AG08395 (cell line): ENCODE data around the gene DIO1.

Source experiments
- DNase-seq: peaks from one replicate; pipeline ENCODE4 v3.0.0; 2012; ENCODE audit warnings: mixed read lengths, low spot score

Gene DIO1

DNA sequence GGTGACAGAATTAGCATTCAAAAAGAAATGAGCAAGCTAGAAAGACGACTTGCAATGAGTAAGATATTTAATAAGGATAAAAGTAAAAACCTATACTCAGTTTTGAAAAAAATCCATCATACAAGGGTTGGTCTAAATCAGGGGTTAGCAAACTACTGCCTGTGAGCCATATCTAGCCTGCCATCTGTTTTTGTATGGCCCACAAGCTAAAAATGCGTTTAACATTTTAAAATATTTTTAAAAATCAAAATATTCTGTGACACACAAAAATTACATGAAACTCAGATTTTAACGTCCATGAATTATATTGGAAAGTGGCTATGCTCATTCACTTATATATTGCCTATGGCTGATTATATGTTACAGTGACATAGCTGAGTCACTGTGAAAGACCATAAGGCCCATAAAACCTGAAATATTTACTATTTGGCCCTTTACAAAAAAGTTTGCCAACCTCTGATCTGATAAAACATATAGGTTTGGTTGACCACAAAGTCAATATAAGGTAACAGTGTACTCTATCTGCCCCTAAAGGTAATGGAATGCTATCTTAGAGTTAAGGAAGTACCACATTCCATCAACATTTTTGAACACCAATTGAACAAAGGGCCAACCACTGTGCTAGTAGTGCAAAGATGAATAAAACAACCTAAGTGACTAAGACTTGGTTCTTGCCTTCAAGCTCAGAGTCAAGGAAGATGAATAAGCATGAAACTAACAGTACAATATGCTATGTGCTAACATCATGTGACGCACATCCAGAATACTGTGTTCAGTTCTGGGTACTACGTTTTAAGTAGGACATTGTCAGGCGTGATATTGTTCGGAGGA lies 48.4 kb downstream of the DIO1 start:
- DNase-seq = no peak

DNA sequence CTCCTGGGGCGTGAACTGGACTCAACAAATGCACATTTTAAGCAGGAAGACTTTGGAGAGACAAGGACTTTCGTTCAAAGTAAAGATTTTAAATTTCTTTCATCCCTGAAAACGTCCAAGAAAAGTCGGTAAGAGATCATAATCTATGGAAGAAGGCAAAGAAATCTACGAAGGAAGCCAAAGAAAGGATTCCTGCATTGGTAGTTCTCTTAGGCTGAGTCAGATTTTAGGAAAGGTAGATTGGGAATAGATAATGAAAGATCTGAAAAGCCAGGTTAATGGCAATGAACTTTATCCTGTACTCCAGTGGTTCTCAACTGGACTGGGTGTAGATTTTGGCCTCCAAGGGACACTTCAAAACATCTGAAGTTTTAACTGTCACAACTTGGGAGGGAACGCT lies 49.1 kb downstream of the DIO1 start:
- no peak for DNase-seq

DNA sequence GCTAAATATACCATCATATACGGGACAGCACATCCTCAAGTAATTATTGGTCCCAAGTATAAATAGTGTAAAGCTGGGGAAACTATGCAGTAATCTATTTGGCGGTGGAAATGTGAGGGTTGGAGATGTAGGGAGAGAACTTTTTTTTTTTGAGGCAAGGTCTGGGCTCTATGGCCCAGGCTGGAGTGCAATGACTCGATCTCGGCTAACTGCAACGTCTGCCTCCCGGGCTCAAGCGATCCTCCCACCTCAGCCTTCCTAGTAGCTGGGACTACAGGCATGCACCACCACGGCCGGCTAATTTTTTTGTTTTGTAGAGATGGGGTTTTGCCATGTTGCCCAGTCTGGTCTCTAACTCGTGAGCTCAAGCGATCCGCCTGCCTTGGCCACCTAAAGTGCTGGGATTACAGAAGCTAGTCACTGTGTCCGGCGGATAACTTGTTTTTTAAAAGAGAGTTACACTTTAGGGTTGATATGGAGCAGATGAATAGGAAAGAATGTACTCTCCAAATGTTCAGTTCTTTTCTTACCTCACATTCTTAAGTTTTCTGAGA lies 49.6 kb downstream of the DIO1 start:
- DNase-seq = no peak

DNA sequence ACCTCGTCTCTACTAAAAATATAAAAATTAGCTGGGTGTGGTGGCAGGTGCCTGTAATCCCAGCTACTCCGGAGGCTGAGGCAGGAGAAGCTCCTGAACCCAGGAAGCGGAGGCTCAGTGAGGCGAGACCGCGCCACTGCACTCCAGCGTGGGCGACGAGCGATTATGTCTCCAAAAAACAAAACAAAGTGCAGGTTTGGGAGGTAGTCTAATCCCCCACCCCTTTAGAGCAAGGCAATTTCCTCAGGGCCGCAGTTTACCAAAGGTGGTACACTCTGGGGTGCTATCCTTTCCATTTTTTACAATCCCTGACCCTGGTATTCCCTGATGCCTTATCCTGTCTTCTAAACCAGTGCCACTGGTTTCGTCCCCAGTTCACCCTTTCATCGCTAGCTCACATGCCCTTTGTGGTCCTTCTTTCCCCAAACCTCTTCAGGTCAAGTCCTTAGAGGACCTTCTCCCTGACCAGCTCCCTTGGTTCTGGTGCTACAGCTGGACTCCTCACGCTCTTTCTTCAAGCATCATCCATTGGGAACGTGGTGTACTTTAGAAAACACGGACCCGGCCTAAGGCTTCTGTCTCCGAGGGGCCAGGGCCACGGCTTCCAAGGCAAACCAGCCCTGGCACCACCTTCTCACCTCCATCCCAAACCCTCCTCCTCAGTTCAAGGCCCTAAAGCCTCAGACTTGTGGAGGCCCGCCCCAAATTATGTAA lies 50.6 kb downstream of the DIO1 start:
- no peak for DNase-seq

DNA sequence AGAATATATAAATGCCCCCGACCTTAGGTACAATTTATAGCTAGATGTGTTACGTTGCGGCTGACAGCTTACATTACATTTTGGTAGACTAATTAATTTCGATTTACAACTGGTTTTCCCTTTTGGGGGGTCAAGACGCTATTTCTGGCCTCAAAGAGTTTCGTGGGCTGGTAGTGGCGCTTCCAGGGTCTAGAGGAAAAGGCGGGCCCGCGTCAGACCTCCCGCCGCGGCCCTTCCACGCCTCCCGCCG lies 51.1 kb downstream of the DIO1 start:
- DNase-seq = no peak

DNA sequence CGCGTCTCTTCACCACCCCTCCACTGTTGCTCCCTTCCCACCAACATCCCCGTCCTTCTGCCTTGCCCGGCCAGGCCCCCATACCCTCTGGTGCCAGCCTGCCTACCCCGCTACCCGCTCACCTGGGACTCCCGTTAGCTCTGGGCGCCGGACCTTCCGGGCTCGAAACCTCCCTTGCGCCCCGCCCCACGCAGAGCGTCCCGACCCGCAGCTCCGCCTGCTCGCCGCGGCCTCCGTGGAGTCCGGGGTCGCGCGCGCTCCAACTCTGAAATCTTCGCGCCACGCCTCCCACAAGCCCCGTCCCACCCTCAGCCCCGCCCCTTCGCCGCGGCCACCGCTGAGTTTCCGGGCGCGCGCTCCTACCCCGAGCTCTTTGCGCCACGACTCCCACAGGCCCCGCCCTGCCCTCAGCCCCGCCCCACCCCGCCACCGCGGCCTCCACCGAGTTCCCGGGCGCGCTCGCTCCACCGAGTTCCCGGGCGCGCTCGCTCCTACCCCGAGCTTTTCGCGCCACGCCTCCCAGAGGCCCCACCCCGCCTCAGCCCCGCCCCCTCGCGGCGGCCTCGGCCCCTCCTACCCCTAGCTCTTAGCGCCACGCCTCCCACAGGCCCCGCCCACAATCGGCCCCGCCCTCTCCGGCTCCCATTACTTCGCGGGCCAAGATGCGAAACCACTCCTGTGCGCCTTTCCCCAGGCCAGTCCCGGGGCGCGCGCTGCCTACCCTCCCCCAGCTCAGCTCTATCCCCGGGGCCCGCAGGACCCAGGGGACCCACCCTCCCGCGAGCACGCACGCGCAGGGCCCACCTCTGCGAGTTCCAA lies 51.7 kb downstream of the DIO1 start, which contains the start of gene IFT25:
TSS of gene IFT25 (minus strand) at position 267 of the 819 bp plus-strand sequence. CDS start 5,617 bp downstream, outside the sequence.
- DNase-seq = peak; percentile 97

DNA sequence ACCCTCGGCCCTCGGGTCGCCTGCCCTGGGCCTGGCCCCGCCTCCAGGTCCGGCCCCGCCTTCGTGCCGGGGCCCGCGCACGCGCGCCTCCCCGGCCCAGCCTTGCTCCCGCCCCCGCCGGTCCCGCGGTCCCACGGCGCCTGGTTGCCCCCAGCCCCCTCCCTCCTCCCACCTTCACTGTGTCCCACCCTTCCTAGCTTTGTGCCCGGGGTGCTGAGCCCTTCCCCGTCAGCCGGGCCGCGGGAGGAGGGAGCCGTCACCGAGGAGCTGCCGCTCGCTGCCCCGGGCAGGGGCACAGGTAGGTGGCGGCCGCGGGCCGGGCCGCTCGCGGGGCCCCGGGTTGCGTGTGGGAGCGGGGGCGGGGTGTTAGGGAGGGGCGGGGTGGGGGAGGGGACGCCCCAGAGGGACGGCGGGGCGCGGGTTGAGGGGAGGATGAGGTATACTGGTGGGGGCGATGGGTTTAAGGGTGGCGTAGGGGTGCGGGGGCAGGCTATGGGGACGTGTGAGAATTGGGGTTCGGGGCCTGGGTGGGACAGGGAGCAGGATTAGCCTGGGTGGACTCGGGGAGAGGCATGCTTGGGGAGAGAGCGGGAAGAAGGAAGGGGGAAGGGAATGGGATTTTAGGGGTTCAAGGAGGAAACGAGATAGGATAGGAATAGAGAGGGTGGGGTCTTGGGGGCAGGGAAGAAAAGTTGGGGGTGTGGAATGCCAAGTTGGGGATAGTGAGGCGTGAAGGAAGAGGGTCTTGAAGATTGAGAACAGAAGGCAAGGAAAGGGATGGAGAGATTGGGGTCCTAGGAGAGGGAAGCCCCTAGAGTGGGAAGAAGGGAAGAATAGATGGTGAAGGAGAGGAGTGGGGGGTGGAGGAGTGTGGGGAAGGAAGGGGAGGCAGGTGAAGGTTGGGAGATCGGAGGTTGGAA lies 52.5 kb downstream of the DIO1 start, which contains the start of gene LRRC42:
TSS of gene LRRC42 (plus strand) at position 99 of the 920 bp plus-strand sequence. CDS start 5,650 bp downstream, outside the sequence.
- peak; percentile 99 for DNase-seq

DNA sequence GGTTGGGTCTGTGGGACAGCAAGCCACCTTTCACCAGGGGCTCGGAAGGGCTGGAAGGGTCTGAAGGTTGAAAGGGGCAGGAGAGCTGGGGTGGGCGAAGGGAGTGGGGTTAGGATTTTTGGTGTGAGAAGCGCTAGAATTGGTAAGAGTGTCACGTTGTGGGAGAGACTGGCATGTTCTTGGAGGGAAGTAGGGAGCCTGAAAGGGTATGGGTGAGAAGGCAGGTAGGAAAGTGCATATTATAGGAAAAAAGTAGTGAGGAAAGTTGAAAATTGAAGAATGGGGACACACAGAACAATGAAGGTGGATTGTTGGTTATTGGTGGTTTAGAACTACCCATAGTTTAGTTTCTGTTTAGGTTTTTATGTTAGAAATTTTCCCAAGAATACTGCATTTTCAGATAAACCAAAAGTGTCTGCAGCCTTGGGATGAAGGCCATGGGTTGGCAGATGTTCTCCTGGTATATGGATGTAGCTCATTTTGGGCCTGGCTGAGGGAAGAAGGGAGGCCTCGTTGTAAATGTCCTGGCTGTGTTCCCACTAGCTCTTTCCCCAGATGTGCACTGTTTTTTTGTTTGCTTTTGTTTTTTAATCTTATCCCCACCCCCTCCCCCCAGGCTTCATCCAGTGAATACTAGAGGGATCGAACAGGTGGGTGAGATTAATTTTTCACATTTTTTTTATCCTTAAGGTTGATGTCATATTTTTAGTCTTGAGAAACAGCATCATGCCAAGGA lies 53.4 kb downstream of the DIO1 start:
- no peak for DNase-seq

DNA sequence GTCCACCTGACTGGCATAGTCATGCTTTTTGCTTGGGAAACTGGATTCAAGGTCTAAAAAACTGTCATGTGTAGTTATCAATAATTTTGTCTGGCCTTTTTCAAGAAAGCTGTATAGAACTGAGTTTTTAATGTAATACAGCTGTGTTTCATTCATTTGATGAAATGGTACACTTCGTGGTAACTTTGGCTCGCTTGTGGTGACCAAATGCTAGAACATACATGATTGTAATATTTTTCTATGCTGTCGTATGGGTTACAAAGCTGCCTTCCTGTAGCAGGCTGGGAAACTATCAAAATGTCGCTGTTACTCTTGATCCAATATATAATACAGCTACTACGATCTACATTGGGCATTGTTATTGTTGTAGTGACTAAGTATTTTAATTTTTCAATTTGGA lies 54.3 kb downstream of the DIO1 start:
- DNase-seq = no peak

DNA sequence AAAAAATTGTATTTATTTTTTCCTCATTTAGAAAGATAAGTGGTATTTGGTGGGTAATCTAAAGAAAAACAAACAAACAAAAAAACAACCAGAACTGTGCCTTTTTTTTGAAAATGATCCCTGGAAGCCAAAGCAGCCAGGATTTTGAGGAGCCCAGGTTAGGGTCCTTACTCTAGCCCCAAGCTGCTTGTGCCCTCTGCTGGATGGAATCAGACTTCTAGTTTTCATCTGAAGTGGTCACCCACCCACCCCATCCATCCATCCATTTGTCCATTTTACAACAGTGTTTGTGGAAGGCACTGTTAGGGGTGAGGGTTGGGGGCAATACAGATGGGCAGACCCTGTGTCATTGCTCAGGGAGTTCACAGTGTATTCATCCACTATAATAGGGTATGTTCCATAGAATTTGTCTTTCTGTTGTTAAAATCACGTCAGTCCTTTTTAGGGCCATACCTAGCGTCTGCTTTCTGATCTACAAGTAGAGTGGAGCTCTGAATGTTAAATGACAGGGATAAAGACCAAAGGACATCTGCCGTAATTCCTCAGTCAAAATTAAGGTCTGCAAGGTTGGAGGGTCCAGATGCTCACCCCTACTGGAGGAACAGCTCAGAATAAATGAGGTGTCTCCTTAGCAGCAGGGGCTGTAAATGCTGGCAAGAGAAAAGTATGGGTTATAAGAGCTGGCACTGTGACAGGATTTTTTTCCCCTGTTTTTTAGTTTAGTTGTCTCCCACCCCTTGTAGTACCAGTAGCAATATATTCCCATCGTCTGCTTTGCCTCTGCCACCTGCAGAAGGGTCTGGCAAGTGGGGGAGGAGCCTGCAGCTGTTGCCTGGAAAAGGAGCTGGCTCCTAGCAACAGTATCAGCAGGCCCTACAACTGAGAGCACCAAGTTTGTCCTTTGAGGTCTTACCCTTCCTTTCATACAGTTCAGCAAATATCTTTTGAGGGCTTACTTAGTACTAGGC lies 55.3 kb downstream of the DIO1 start:
- DNase-seq = peak; percentile 21

DNA sequence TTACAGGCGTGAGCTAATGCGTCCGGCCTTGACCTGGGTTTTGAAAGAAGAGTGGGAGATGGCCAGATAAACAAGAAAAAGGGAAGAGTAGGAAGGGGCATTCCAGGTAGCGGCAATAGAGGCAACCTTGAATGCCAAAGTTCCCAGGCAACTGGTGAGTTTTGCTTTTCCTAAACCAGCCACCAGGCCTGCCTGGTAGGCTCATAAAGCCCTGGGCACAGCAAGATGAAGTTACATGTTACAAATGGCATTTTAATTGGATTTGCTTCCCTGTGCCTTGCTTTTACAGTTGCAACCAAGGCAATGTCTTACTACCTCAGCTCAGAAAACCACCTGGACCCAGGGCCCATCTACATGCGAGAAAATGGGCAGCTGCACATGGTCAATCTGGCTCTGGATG lies 57.7 kb downstream of the DIO1 start:
- no peak for DNase-seq

DNA sequence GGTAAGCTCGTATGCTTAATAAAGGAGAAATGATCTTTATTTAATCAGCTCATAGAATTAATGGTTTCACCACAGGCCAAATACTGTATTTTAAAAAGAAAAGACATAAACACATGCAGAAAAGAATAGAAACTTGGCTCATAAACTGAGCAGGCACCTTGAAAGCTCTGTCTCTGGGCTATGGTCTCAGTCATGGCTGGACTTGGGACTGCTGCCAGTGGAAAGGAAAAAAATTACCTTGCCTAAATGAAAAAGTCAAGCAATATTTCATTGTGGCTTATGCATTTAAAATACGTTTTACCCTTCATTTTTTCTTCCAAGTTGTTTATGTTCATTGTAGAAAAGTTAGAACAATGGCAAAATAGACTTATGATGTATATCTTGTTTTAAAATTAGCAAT lies 60.1 kb downstream of the DIO1 start:
- no peak for DNase-seq

DNA sequence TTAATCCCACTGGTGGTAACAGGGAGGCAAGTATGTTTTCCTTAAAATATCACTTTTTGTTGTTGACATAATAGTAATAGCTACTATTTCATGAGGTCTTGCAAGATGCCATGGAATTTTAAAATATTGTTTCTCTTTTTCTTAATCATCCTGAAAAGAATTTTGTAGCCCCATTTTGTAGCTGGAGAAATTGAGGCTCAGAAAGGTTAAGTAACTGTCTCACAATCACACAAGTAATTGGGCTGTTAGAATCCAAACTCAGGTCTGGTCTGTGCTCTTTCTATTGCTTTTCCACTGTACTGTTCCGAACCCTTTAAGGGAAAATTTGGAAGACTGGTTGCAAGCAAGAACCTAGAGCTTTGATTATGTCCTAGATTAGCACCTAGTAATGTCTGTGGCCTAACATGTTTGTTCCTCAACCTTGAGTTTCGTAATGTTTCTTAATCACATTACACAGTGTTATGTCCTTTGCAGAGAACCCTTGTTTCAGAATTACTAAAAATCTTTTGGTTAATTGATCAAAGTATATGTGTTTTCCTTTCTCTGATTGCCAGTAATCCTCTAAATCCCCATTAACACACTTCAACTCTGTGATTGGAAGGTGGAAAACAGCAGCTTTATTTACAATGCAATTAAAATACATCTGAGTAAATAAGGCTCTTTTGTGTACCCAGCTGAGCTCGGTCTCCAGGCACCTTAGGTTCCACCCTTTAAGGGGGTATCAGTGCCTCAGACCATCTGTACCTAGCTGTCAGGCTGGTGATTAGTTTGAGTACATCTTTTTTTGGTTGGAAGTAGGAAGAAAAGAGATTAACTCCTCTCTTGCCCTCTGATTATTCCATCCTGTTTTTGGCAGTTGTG lies 62.6 kb downstream of the DIO1 start:
- no peak for DNase-seq

DNA sequence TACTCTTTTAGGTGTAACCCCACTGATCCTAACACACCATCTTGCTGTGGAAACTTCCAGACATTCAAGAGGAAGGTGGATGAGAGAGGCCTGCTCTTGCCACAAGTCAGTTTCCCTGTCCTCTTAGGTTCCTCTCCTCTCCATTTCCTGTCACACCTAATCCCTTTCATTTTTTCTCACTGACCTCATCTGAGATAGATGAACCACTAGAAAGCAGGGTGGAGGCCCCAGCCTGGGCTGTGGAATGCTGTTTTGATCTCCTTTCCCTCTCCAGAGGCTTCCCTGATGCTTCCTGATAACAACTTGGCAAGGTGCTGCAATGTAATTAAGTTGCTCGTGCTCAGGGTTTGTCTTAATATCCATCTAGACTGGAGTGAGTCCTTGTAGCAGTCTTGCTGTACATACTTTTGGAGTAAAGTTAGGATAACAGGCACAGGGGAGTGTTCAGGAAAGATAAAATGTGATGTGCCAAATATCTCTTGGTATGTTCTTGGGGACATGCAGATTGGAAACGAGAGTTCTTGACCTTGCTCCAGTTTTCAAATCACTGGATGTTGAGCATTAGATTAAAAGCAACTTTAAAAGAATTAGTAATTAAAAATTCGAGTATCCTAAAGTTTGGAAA lies 63.3 kb downstream of the DIO1 start:
- DNase-seq = peak; percentile 75

DNA sequence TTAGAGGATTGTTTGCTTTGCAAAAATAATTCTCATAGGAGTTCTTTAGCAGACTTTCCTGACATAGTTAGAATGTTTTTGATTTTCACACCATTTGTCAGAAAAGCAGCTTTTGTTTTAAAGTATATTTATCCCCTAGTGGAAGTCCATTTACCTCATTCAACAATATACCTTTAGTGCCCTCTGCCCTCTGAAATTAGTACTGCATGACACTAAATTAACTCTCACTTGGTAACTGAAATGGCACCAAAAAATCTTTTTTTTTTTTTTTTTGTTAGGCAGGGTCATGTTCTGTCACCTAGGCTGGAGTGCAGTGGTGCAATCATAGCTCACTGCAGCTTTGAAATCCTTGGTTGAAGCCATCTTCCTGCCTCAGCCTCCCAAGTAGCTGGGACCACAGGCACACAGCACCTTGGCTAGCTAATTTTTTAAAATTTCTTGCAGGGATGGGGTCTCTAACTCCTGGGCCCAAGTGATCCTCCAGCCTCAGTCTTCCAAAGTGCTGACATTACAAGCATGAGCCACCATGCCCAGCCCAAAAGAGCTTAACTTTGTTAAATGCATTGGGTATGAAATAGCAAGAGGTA lies 65.8 kb downstream of the DIO1 start:
- DNase-seq = peak; percentile 47
